ENCODE data around the gene FAM184A. TPM values are rescaled to one million over a fixed set of nuclear protein-coding genes. Genes with fewer than 3 reads are reported as not detected.
"Not testable (repeated sequence)": the region's sequence is repeated elsewhere in the genome, so short reads cannot be mapped to it uniquely, and the experiment has no call there.

The FAM184A gene
- total RNA-seq, 4 donors from 2014 or later: 0.30 to 3.8 (median 1.1) TPM

GRCh38 chr6:119124079-119124824 lies 45.8 kb upstream of the FAM184A start:
- no peak overlapping the region for H3K27ac ChIP-seq
- TF ChIP-seq, protein P1, sequence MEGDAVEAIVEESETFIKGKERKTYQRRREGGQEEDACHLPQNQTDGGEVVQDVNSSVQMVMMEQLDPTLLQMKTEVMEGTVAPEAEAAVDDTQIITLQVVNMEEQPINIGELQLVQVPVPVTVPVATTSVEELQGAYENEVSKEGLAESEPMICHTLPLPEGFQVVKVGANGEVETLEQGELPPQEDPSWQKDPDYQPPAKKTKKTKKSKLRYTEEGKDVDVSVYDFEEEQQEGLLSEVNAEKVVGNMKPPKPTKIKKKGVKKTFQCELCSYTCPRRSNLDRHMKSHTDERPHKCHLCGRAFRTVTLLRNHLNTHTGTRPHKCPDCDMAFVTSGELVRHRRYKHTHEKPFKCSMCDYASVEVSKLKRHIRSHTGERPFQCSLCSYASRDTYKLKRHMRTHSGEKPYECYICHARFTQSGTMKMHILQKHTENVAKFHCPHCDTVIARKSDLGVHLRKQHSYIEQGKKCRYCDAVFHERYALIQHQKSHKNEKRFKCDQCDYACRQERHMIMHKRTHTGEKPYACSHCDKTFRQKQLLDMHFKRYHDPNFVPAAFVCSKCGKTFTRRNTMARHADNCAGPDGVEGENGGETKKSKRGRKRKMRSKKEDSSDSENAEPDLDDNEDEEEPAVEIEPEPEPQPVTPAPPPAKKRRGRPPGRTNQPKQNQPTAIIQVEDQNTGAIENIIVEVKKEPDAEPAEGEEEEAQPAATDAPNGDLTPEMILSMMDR (IDR thresholded peaks at IDR 0.05): no peak
- TF ChIP-seq POLR2A (IDR thresholded peaks at IDR 0.05): no peak
- no peak for DNase-seq
- H3K4me1 ChIP-seq: peaks cover 0 to 4% (median 2%) of the 10 kb centered on the region in 3 donors
- no peaks in the 10 kb centered on the region for H3K9me3 ChIP-seq
- WGBS, 2 donors: 24 to 30% methylated on average over 1 of the region's 1 CpG
- intact Hi-C loops (cut with DNase I): no loop called here
- no peaks in the 10 kb centered on the region for H3K36me3 ChIP-seq
- H3K4me3 ChIP-seq: no peak overlapping the region
- H3K27me3 ChIP-seq: no peaks in the 10 kb centered on the region

DNA sequence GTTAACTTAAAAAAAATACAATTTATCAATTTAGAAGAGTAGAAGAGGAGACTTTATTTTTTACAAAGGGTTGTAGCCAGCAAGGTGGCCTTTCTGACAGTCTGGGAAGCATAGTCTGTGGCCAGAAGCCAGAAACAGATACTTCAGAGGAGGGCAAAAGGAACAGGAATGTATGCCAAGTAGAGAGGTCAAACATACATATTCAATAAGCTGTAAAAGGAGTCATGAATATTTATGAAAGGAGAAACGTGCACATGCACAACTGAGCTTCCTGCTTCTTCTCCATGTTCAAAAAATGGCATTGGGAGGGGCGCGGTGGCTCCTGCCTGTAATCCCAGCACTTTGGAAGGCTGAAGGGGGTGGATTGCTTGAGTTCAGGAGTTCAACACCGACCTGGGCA lies 43.9 kb upstream of the FAM184A start:
- no peaks in the 10 kb centered on the region for H3K27me3 ChIP-seq
- H3K27ac ChIP-seq: no peak overlapping the region
- H3K4me1 ChIP-seq: no peaks in the 10 kb centered on the region
- no peak for TF ChIP-seq POLR2A (IDR thresholded peaks at IDR 0.05)
- TF ChIP-seq, protein P1 (IDR thresholded peaks at IDR 0.05): no peak
- DNase-seq: no peak
- intact Hi-C loops (cut with DNase I): no loop called here
- WGBS, 2 donors: 79 to 82% methylated on average over 4 of the region's 4 CpGs
- no peaks in the 10 kb centered on the region for H3K9me3 ChIP-seq
- no peak overlapping the region for H3K4me3 ChIP-seq
- H3K36me3 ChIP-seq: no peaks in the 10 kb centered on the region

DNA sequence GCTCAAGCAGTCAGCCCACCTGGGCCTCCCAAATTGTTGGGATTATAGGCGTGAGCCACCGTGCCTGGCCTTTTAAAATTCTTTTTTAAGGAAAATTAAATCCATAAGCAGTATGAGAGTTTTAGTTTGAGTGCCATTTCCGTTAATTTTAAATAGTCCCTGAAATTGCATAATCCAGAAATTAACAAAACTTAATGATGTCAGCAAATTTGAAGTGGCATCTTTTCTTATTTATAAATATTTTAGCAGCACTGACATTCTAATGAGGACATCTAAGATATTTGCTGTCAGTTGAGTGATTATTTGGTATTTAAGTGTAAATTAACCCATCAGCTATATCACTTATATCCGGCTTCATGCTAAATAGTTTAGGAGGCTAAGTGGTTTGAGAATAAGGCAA lies 42.9 kb upstream of the FAM184A start:
- WGBS, 2 donors: 92 to 93% methylated on average over 4 of the region's 4 CpGs
- Histone ChIP-seq H3K4me1 (no peaks in the 10 kb centered on the region), H3K27ac (no peak overlapping the region), H3K9me3 (no peaks in the 10 kb centered on the region), H3K4me3 (no peak overlapping the region), H3K27me3 (no peaks in the 10 kb centered on the region), H3K36me3 (no peaks in the 10 kb centered on the region)
- no peak for DNase-seq
- TF ChIP-seq, protein P1 (IDR thresholded peaks at IDR 0.05): no peak
- no peak for TF ChIP-seq POLR2A (IDR thresholded peaks at IDR 0.05)
- intact Hi-C loops (cut with DNase I): no loop called here

DNA sequence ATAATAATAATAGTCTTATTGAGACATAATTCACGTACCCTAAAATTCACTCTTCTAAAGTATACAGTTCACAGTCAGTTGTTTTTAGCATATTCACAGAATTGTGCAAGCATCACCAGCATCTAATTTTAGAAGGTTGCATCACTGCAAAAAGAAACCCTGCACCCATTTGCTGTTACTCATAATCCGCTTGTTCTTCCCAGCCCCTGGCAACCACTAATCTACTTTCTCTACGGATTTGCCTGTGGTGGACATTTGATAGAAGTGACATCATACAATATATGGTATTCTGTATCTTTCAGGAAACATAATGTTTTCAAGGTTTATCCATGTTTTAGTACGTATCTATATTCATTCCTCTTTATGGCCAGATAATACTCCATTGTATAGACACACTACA lies 41.5 kb upstream of the FAM184A start:
- 59 to 64% methylated on average over 4 of the region's 4 CpGs for WGBS, 2 donors
- DNase-seq: no peak
- intact Hi-C loops (cut with DNase I): no loop called here

GRCh38 chr6:119119062-119119461 lies 40.6 kb upstream of the FAM184A start:
- intact Hi-C loops (cut with DNase I); H3K36me3 ChIP-seq; H3K4me1 ChIP-seq; H3K4me3 ChIP-seq; H3K9me3 ChIP-seq; DNase-seq; H3K27ac ChIP-seq; H3K27me3 ChIP-seq: not testable (repeated sequence)
- 81% methylated on average over 13 of the region's 13 CpGs for WGBS, 2 donors

More for the DNA sequence above, 41.5 kb upstream of the FAM184A start:
- H3K9me3 ChIP-seq: no peaks in the 10 kb centered on the region
- H3K36me3 ChIP-seq: no peaks in the 10 kb centered on the region
- TF ChIP-seq, protein P1 (IDR thresholded peaks at IDR 0.05): no peak
- TF ChIP-seq POLR2A (IDR thresholded peaks at IDR 0.05): no peak
- no peaks in the 10 kb centered on the region for H3K4me1 ChIP-seq
- H3K4me3 ChIP-seq: no peak overlapping the region
- H3K27ac ChIP-seq: no peak overlapping the region
- no peaks in the 10 kb centered on the region for H3K27me3 ChIP-seq

Data from esophagus squamous epithelium (tissue), 5 donors.